ENCODE results near the gene ATAD3A.
"Not testable (repeated sequence)": the region's sequence is repeated elsewhere in the genome, so short reads cannot be mapped to it uniquely, and the experiment has no call there.

ATAD3A gene

GRCh38 chr1:1511533-1512285 lies at the start of gene ATAD3A:
Gene ATAD3A, plus strand, starts transcription at chr1:1512162. Its CDS starts 107 bp downstream, at chr1:1512269.
- DNase-seq (ENCODE audit: low read depth): peak; percentile 93

- DNase-seq (ENCODE audit: low read depth): no peak
Measured at GRCh38 chr1:1462318-1462966, 49.5 kb upstream of the ATAD3A start.

DNA sequence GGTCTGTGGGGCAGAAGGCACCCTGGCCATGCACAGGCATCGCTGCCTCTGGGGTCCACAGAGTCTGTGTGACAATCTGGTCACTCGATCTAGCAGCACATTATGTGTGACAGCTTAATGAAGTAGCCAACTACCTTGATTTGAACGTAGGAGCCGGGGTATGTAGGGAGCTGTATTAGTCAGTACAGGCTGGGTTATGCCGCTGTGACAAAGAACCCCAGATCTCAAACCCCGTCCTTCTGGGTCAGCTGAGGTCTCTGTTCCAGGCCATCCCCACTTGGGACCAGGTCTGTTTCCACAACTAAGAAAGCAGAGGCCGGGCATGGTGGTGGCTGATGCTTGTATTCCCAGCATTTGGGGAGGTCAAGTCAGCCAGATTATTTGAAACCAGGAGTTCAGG lies 48.6 kb upstream of the ATAD3A start:
- no peak for DNase-seq (ENCODE audit: low read depth)

DNA sequence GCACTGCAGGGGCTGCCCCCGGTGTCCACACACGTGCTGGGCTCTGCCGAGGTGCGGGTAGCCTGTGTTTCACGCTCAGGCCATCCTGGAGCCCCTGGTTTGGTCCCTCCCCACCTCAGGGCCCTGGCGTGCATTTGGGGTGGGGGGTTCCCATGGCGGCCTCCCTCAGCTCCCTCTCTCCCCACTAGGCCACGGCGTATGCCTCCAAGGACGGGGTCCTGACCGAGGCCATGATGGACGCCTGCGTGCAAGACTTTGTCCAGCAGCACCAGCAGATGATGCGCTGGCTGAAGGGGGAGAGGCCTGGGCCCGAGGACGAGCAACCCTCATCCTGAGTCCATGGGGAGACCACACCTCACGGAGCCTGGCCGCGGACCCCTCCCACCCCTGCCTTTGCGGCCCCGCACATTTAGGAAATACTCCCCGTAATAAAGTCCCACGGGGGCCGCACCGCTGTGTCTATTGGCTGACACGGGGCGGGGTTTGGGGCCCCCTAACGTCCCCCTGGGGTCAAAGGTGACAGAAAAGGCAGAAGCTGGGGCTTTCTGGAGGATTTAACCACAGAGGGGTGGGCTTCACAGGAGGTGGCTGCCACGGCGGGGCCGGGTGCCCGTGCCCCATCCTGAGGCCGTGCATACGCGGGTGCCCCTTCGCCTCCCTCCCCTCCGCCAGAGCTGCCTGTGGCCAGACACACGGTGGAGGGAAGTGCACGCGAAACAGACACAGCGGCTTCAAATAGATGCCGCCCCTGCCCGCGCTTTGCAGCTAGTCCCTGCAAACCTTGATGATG lies 43.6 kb upstream of the ATAD3A start:
- not testable (repeated sequence) for DNase-seq (ENCODE audit: low read depth)

- DNase-seq (ENCODE audit: low read depth): no peak
Measured at GRCh38 chr1:1470626-1471388, 41.2 kb upstream of the ATAD3A start.

GRCh38 chr1:1471389-1472052 lies 40.4 kb upstream of the ATAD3A start, which contains the start of gene ATAD3B:
Gene ATAD3B, plus strand, starts transcription at chr1:1471765. Its CDS starts 120 bp downstream, at chr1:1471885.
- peak; percentile 88 for DNase-seq (ENCODE audit: low read depth)

- DNase-seq (ENCODE audit: low read depth): not testable (repeated sequence)
Measured at GRCh38 chr1:1472053-1472876, 39.7 kb upstream of the ATAD3A start.

- not testable (repeated sequence) for DNase-seq (ENCODE audit: low read depth)
Measured at GRCh38 chr1:1476011-1476410, 36.0 kb upstream of the ATAD3A start.

- no peak for DNase-seq (ENCODE audit: low read depth)
Measured at GRCh38 chr1:1477206-1477605, 34.8 kb upstream of the ATAD3A start.

- DNase-seq (ENCODE audit: low read depth): no peak
Measured at GRCh38 chr1:1479547-1480487, 32.1 kb upstream of the ATAD3A start.

- DNase-seq (ENCODE audit: low read depth): not testable (repeated sequence)
Measured at GRCh38 chr1:1480488-1480867, 31.5 kb upstream of the ATAD3A start.

GRCh38 chr1:1481811-1482210 lies 30.2 kb upstream of the ATAD3A start:
- not testable (repeated sequence) for DNase-seq (ENCODE audit: low read depth)

- no peak for DNase-seq (ENCODE audit: low read depth)
Measured at GRCh38 chr1:1482856-1483255, 29.1 kb upstream of the ATAD3A start.

- no peak for DNase-seq (ENCODE audit: low read depth)
Measured at GRCh38 chr1:1483714-1484113, 28.2 kb upstream of the ATAD3A start.

- DNase-seq (ENCODE audit: low read depth): not testable (repeated sequence)
Measured at GRCh38 chr1:1484976-1485750, 26.8 kb upstream of the ATAD3A start.

DNA sequence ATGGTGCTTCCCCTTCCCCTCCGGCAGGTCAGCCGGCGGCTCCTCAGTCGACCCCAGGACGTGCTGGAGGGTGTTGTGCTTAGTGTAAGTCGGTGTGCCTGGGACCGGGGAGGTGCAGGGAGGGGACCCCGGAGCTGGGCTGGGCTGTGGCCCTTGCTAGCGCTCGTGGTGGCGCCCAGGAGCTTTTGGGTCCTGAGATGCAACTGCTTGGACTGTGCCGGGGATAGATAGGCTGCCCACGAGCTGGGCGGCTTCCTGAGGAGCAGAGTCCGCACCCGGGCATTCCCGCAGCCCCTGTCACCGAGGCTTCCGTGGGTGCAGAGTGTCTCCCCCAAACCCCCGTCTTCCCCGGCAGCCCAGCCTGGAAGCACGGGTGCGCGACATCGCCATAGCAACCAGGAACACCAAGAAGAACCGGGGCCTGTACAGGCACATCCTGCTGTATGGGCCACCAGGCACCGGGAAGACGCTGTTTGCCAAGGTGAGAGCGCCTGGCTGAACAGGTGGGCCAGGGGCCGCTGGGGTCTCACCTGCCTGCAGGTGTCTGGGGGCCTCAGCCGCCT lies 26.1 kb upstream of the ATAD3A start:
- DNase-seq (ENCODE audit: low read depth): not testable (repeated sequence)

DNA sequence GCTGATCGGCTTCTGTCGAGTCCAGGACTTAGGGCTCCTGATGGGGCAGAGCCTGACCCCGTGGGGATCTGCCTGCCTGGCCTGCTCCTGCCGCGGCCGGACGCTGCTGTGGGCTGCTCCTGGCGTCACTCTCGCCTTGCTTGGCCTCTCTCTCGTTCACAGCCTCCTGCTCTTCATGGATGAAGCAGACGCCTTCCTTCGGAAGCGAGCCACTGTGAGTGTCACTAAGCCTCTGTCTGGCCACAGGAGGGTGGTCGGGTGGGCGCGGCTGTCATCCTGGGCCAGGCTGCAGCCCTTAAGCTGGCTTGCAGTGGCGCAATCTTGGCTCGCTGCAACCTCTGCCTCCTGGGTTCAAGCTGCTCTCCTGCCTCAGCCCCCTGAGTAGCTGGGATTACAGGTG lies 24.3 kb upstream of the ATAD3A start:
- no peak for DNase-seq (ENCODE audit: low read depth)

GRCh38 chr1:1489231-1489630 lies 22.7 kb upstream of the ATAD3A start:
- no peak for DNase-seq (ENCODE audit: low read depth)

Data from stimulated activated CD8-positive, alpha-beta memory T cell treated with anti-CD3 and anti-CD28 coated beads, Interleukin-12 subunit alpha, Interleukin-12 subunit beta, amount 100 ng/mL, for 4 hours (primary cell).